ENCODE results near the gene HTRA3. TPM values are rescaled to one million over a fixed set of nuclear protein-coding genes. Genes with fewer than 3 reads are reported as not detected.

The HTRA3 gene
- total RNA-seq, 1 donor from 2014 or later: 1.6 TPM

- no peak overlapping the region for H3K4me3 ChIP-seq
- H3K4me1 Mint-ChIP-seq: peaks cover 9% of the 10 kb centered on the region
Observed at GRCh38 chr4:8355306-8355705, 85.8 kb downstream of the HTRA3 start.

DNA sequence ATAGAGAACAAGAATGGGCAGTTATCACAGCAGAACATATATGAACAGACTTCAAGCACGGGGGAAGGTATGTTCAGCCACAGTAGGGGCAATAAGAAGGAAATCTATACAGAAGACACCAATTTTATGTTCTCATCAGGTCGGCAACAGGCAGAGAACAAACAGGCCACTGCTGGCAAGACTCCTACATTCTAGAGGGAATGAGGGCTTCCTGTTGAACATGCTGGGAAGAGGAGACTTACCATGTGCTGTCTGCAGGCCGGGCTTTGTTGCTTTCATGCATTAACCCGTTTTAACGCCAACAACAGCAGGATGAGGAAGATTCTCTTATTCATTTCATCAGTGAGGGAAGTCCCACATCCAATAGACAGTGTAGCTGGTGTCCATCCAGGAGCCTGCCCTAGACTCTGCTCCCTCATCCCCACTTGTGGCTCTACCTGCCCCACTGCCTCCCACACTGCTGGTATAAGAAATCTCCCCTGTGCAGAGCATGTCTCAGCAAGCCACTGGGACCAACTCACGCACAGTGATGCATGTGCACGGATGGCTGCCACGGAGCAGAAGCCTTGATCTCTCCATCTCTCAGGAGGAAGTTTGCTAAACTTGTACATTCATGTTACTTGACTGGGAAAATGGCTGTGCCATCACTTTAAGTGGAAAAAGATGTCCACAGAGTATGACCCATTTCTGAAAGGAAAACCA, 86.5 kb downstream of the HTRA3 start:
- H3K9me3 Mint-ChIP-seq: peaks cover 6% of the 10 kb centered on the region
- Histone ChIP-seq H3K4me2 (no peak overlapping the region), H3K79me2 (ENCODE audit: low read depth) (no peaks in the 10 kb centered on the region), H3K9me3 (ENCODE audit: low read depth) (no peaks in the 10 kb centered on the region), H3K27ac (no peak overlapping the region), H3K4me3 (no peak overlapping the region), H3K9ac (no peak overlapping the region), H3K27me3 (no peaks in the 10 kb centered on the region), H3K36me3 (no peaks in the 10 kb centered on the region), H4K20me1 (ENCODE audit: low read depth) (no peaks in the 10 kb centered on the region), H3K4me1 (no peaks in the 10 kb centered on the region), H2AFZ (replicated peaks) (no peak overlapping the region), H3F3A (ENCODE audit: low read depth) (no peaks in the 10 kb centered on the region)
- no peak for TF ChIP-seq EZH2 (IDR thresholded peaks at IDR 0.05)
- TF ChIP-seq EZH2phosphoT487 (IDR thresholded peaks at IDR 0.05): no peak
- no peak for TF ChIP-seq CTCF (IDR thresholded peaks at IDR 0.05)
- peaks cover 9% of the 10 kb centered on the region for H3K4me1 Mint-ChIP-seq
- peaks cover 2% of the 10 kb centered on the region for H3K27me3 Mint-ChIP-seq (ENCODE audit: insufficient read depth, low read depth)
- no peak overlapping the region for H3K27ac Mint-ChIP-seq
- no peak for DNase-seq (ENCODE audit: low spot score)
- H3K4me3 Mint-ChIP-seq: no peak overlapping the region
- no peaks in the 10 kb centered on the region for H3K36me3 Mint-ChIP-seq

More at GRCh38 chr4:8355306-8355705, 85.8 kb downstream of the HTRA3 start:
- Mint-ChIP-seq H3K27ac (no peak overlapping the region), H3K9me3 (peaks cover 6% of the 10 kb centered on the region), H3K4me3 (no peak overlapping the region), H3K36me3 (no peaks in the 10 kb centered on the region), H3K27me3 (ENCODE audit: insufficient read depth, low read depth) (peaks cover 2% of the 10 kb centered on the region)
- no peaks in the 10 kb centered on the region for H3K79me2 ChIP-seq (ENCODE audit: low read depth)
- no peaks in the 10 kb centered on the region for H3K27me3 ChIP-seq
- H3K4me1 ChIP-seq: no peaks in the 10 kb centered on the region
- TF ChIP-seq EZH2 (IDR thresholded peaks at IDR 0.05): no peak
- TF ChIP-seq EZH2phosphoT487 (IDR thresholded peaks at IDR 0.05): no peak
- TF ChIP-seq CTCF (IDR thresholded peaks at IDR 0.05): no peak
- H3K36me3 ChIP-seq: no peaks in the 10 kb centered on the region
- H3K27ac ChIP-seq: no peak overlapping the region
- H3F3A ChIP-seq (ENCODE audit: low read depth): no peaks in the 10 kb centered on the region
- no peak overlapping the region for H3K4me2 ChIP-seq
- no peak overlapping the region for H2AFZ ChIP-seq (replicated peaks)
- DNase-seq (ENCODE audit: low spot score): no peak
- H3K9ac ChIP-seq: no peak overlapping the region
- H3K9me3 ChIP-seq (ENCODE audit: low read depth): no peaks in the 10 kb centered on the region
- H4K20me1 ChIP-seq (ENCODE audit: low read depth): no peaks in the 10 kb centered on the region

Other genes starting within 250 kb of the HTRA3 start
- gene ABLIM2, start 110.9 kb upstream of the HTRA3 start, total RNA-seq (ENCODE audit: low replicate concordance): 0.24 and 1.2 TPM in 2 replicates
- gene SH3TC1, start 70.5 kb upstream of the HTRA3 start, total RNA-seq (ENCODE audit: low replicate concordance): 0.22 and 0.25 TPM in 2 replicates
- 14.0 and 20.1 TPM in 2 replicates for gene ACOX3, start 171.0 kb downstream of the HTRA3 start, total RNA-seq (ENCODE audit: low replicate concordance)
- gene TRMT44, start 171.0 kb downstream of the HTRA3 start, total RNA-seq (ENCODE audit: low replicate concordance): 19.9 and 24.2 TPM in 2 replicates

Data from neural progenitor cell (in vitro differentiated cells).